ENCODE data around the gene PRM3.
"Not testable (repeated sequence)": the region's sequence is repeated elsewhere in the genome, so short reads cannot be mapped to it uniquely, and the experiment has no call there.

Gene PRM3

GRCh38 chr16:11309895-11310633 lies 36.6 kb upstream of the PRM3 start:
- Mint-ChIP-seq H3K4me1 (peaks cover 42% of the 10 kb centered on the region), H3K4me3 (peak overlapping the region; percentile 63), H3K36me3 (peaks cover 2% of the 10 kb centered on the region), H3K27me3 (no peaks in the 10 kb centered on the region), H3K27ac (peak overlapping the region; percentile 88), H3K9me3 (peaks cover 2% of the 10 kb centered on the region)
- ATAC-seq (ENCODE audit: low read depth) (peak; percentile 65), DNase-seq (ENCODE audit: low spot score in 2 of 2) (peak; percentile 58 to 73)

DNA sequence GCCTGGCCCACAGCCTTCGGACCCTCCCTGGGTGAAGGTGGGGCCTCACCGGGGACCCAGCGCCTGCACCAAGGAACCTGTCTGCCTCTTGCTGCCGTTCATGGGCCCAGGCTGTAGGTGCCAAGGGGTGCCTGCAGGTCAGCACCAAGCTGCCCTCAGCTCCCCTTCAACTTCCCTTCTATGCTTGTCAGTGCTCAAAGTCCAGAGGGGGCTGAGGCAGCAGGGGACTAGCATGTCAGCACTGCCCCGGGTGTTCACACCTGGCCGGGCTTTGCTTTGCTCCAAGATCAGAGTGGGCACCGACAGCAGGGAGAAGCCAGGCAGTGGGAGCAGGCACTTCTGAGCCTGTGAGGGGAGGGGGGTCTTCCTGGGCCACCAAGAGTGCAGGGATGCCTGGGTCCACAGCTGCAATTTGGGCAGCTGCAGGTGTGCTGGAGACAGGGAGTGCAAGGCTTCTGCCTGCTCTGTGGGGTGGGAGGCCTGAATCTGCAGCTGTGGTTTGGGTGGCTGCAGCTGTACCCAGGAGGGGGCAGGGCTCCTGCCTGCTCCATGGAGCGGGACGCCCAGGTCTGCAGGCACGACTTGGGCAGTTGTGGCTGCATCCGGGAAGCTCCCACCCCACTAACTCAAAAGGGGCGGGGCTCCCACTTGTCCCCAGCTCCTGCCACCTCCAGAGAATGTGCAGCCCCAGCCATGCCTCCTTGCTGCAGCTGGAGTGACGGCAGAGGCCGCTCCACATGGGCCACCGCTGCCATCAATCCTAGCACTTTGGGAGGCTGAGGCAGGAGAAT lies 35.3 kb upstream of the PRM3 start:
- peaks cover 42% of the 10 kb centered on the region for H3K4me1 Mint-ChIP-seq
- H3K4me3 Mint-ChIP-seq: peak overlapping the region; percentile 11
- ATAC-seq (ENCODE audit: low read depth): peak; percentile 37

GRCh38 chr16:11307639-11308492 lies 34.4 kb upstream of the PRM3 start:
- Mint-ChIP-seq H3K4me3 (peak overlapping the region; percentile 11), H3K4me1 (peaks cover 36% of the 10 kb centered on the region), H3K27ac (peak overlapping the region; percentile 88), H3K36me3 (peaks cover 2% of the 10 kb centered on the region), H3K9me3 (peaks cover 2% of the 10 kb centered on the region), H3K27me3 (no peaks in the 10 kb centered on the region)
- no peak for DNase-seq (ENCODE audit: low spot score in 2 of 2)
- ATAC-seq (ENCODE audit: low read depth): no peak

More for the DNA sequence above, 35.3 kb upstream of the PRM3 start:
- H3K36me3 Mint-ChIP-seq: peaks cover 2% of the 10 kb centered on the region
- peaks cover 2% of the 10 kb centered on the region for H3K9me3 Mint-ChIP-seq
- peak overlapping the region; percentile 88 for H3K27ac Mint-ChIP-seq
- H3K27me3 Mint-ChIP-seq: no peaks in the 10 kb centered on the region
- no peak for DNase-seq (ENCODE audit: low spot score in 2 of 2)

GRCh38 chr16:11306997-11307638 lies 33.7 kb upstream of the PRM3 start:
- no peak overlapping the region for H3K27ac Mint-ChIP-seq
- DNase-seq (ENCODE audit: low spot score in 2 of 2) (no peak), ATAC-seq (ENCODE audit: low read depth) (no peak)
- H3K9me3 Mint-ChIP-seq: peaks cover 2% of the 10 kb centered on the region
- no peaks in the 10 kb centered on the region for H3K27me3 Mint-ChIP-seq
- H3K4me1 Mint-ChIP-seq: peaks cover 34% of the 10 kb centered on the region
- peak overlapping the region; percentile 29 for H3K4me3 Mint-ChIP-seq
- peaks cover 2% of the 10 kb centered on the region for H3K36me3 Mint-ChIP-seq

DNA sequence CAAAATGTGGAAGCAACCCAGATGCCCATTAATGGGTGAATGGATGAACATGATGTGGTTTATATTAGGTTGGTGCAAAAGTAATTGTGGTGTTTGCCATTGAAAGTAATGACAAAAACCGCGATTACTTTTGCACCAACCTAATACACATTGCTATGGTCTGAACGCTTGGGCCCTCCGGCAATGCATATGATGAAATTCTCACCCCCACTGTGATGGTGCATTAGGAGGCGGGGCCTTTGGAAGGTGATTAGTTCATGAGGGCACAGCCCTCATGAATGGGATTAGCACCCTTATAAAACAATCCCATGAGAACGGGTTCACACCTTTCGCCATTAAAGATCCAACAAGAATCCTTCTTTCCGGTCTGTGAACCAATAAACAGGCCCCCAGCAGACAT lies 33.0 kb upstream of the PRM3 start:
- no peak for DNase-seq (ENCODE audit: low spot score in 2 of 2)
- H3K4me3 Mint-ChIP-seq: no peak overlapping the region
- H3K4me1 Mint-ChIP-seq: peaks cover 29% of the 10 kb centered on the region
- H3K9me3 Mint-ChIP-seq: peaks cover 2% of the 10 kb centered on the region
- no peak for ATAC-seq (ENCODE audit: low read depth)
- H3K36me3 Mint-ChIP-seq: peaks cover 2% of the 10 kb centered on the region
- H3K27ac Mint-ChIP-seq: no peak overlapping the region
- H3K27me3 Mint-ChIP-seq: no peaks in the 10 kb centered on the region

- no peaks in the 10 kb centered on the region for H3K27me3 Mint-ChIP-seq
- no peak overlapping the region for H3K27ac Mint-ChIP-seq
- peaks cover 24% of the 10 kb centered on the region for H3K4me1 Mint-ChIP-seq
- no peak overlapping the region for H3K4me3 Mint-ChIP-seq
- no peak for ATAC-seq (ENCODE audit: low read depth)
- H3K36me3 Mint-ChIP-seq: peaks cover 2% of the 10 kb centered on the region
- DNase-seq (ENCODE audit: low spot score in 2 of 2): no peak
- H3K9me3 Mint-ChIP-seq: peaks cover 2% of the 10 kb centered on the region
Measured at GRCh38 chr16:11303405-11304138, 30.1 kb upstream of the PRM3 start.

DNA sequence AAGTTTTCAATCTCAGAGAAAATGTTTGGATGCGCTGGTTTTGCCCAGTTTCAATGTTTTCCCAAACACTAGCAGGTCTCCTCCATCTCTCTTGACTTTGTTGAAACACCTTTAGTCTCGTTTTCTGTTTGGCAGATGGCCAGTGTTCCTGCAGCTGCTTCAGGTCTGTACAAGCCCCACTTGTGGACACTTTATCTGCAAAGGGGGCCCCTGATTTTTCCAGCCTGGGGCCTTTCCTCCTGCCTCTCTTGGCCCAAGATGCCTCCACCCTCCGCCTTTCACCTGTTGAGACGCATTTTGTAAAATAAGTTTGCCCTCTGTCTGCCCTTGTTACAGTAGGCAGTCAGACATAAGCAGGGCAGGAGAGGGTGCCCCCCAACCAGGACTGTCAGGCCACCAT lies 29.5 kb upstream of the PRM3 start:
- no peaks in the 10 kb centered on the region for H3K27me3 Mint-ChIP-seq
- peaks cover 2% of the 10 kb centered on the region for H3K9me3 Mint-ChIP-seq
- no peak overlapping the region for H3K27ac Mint-ChIP-seq
- peaks cover 21% of the 10 kb centered on the region for H3K4me1 Mint-ChIP-seq
- no peak for DNase-seq (ENCODE audit: low spot score in 2 of 2)
- no peak overlapping the region for H3K4me3 Mint-ChIP-seq
- peaks cover 2% of the 10 kb centered on the region for H3K36me3 Mint-ChIP-seq
- no peak for ATAC-seq (ENCODE audit: low read depth)

DNA sequence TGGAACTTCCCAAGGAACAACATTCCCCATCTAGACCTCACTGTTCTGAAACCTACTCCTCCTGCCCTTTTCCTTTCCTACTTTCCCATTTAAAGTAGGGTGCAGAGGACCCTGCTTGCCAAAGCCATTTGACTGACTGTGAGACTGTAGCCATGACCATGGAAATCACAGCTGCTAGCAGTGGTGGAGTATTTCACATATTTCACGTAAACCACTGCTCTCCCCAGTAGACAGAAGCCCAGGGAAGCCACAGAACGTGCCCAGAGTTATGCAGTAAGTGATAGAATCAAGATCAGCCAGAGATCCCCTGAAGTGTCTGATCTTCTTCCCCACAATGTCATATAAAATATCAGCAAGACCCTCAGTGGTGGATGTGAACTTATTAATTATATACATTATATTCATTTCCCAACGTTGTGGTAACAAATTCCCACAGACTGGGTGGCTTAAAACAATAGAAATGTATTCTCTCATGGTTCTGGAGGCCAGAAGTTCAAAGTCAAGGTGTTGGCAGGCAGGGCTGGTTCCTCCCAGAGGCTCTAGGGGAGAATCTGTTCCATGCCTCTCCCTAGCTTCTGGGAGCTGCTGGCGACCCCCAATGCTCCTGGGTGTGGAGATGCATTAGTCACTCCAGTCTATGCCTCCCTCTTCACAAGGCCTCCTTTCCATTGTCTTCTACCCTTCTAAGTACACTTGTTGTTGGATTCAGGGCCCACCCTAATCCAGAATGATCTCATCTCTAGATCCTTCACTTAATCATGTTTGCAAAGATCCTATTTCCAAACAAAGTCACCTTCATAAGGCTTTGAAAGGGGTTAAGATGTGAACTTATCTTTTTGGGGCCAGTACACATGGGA lies 28.4 kb upstream of the PRM3 start:
- DNase-seq (ENCODE audit: low spot score in 2 of 2): no peak
- H3K4me1 Mint-ChIP-seq: peaks cover 26% of the 10 kb centered on the region
- ATAC-seq (ENCODE audit: low read depth): no peak
- no peaks in the 10 kb centered on the region for H3K9me3 Mint-ChIP-seq
- no peak overlapping the region for H3K4me3 Mint-ChIP-seq
- no peak overlapping the region for H3K27ac Mint-ChIP-seq
- H3K27me3 Mint-ChIP-seq: no peaks in the 10 kb centered on the region
- H3K36me3 Mint-ChIP-seq: no peaks in the 10 kb centered on the region

DNA sequence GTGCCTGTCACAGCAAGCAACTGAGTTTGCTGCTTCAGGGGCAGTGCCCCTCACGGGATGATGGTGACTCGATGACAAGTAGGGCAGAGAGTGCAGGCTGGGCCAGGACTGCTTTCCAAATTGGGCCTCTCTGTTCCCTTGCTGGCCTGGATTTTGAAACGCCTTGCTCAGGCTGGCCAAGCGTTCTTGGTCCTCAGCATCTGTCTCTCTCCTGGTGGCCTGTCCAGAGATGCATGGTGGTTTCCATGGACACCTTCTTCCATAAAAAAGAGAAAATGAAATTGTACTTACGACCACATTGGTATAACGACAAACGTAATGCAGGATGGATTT lies 27.1 kb upstream of the PRM3 start:
- peaks cover 25% of the 10 kb centered on the region for H3K4me1 Mint-ChIP-seq

DNA sequence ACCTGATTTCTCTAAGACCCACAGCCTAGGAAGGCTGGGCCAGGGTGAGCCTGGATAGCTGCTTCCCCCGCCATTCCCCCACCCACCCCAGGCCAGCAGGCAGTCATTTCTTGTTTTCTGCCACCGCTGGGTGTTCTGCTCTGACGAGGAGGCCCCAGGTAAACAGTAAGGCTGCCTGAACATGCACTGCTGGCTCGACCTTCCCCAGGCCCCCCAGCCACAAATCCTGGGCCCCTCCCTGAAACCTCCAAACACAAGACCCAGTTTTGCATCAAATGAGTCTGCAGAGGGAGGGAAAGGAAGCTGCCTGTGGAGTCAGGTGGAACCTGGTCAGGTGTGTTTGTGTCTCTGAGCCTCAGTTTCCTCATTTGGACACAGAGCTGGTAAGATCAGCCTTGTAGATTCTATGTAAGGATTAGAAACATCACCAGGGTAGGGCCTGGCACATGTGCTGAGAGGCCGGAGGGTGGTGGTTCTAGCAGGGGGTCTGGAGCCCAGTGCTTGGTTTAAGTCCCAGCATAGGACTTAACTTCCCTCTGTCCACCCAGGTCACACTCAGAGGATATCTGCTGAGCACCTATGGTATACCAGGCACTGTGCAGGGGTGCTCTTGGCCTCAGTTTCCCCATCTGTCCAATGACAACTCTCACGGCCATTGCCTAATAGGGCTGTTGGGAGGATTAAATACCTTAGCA lies 26.6 kb upstream of the PRM3 start:
- no peaks in the 10 kb centered on the region for H3K27me3 Mint-ChIP-seq
- no peak overlapping the region for H3K4me3 Mint-ChIP-seq
- no peak overlapping the region for H3K27ac Mint-ChIP-seq

More for the DNA sequence above, 27.1 kb upstream of the PRM3 start:
- no peak overlapping the region for H3K4me3 Mint-ChIP-seq
- no peaks in the 10 kb centered on the region for H3K9me3 Mint-ChIP-seq
- DNase-seq (ENCODE audit: low spot score in 2 of 2) (no peak), ATAC-seq (ENCODE audit: low read depth) (no peak)
- H3K27me3 Mint-ChIP-seq: no peaks in the 10 kb centered on the region
- no peaks in the 10 kb centered on the region for H3K36me3 Mint-ChIP-seq
- H3K27ac Mint-ChIP-seq: no peak overlapping the region

DNA sequence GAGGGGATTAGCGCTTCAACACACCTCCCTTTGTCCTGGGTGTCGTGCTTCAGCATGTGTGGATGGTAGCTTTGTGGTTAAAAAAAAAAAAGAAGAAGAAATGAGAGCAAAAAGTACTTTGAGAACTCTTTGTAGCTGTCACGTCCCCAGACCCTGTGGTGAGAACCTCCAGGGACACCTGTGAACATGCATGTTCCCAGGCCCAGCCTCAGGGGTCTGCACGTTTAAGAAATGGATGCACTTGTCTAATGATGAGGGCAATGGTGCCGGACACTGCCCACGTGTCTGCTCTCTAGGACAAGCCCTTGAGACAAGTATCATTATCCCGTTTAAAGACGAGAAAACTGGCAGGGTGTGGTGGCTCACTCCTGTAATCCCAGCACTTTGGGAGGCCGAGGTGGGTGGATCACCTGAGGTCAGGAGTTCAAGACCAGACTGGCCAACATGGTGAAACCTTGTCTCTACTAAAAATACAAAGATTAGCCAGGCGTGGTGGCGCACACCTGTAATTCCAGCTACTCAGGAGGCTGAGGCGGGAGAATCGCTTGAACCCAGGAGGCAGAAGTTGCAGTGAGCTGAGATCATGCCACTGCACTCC lies 25.6 kb upstream of the PRM3 start:
- H3K36me3 Mint-ChIP-seq; H3K9me3 Mint-ChIP-seq; H3K27me3 Mint-ChIP-seq; ATAC-seq (ENCODE audit: low read depth); DNase-seq (ENCODE audit: low spot score in 2 of 2): not testable (repeated sequence)
- Mint-ChIP-seq H3K4me3 (peak overlapping the region; percentile 61), H3K27ac (peak overlapping the region; percentile 22), H3K4me1 (peaks cover 25% of the 10 kb centered on the region)

More for the DNA sequence above, 26.6 kb upstream of the PRM3 start:
- H3K4me1 Mint-ChIP-seq: peaks cover 25% of the 10 kb centered on the region
- H3K36me3 Mint-ChIP-seq: no peaks in the 10 kb centered on the region
- ATAC-seq (ENCODE audit: low read depth): no peak
- H3K9me3 Mint-ChIP-seq: no peaks in the 10 kb centered on the region
- DNase-seq (ENCODE audit: low spot score in 2 of 2): no peak
